Measurements from ENCODE around the gene CCDC185. TPM values are rescaled to one million over a fixed set of nuclear protein-coding genes. Genes with fewer than 3 reads are reported as not detected.
"Not testable (repeated sequence)": the region's sequence is repeated elsewhere in the genome, so short reads cannot be mapped to it uniquely, and the experiment has no call there.

CCDC185 gene
- total and polyA plus RNA-seq, 10 of the 15 experiments (the other 5 are each of a cell fraction or from before 2014, with no cell fraction given) = not detected

DNA sequence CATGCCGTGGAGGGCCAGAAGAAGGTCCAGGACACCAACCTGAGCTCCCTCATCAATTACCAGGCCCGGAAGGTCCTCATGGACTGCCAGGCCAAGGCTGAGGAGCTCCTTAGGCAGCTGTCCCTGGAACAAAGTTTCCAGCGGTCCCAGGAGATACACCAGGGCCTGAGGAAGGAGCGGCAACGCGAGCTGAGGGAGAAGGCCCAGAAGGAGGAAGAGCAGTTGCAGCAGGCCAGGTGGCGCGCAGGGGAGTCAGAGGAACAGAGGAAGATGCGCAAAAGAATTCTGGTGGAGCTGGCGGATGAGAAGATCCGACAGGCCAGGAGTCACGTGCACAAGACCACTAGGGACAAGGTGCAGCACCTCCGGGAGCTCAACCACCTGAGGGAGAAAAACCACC is 1.5 kb downstream of the CCDC185 start (continued):
- TF ChIP-seq KLF5 (IDR thresholded peaks at IDR 0.05; ENCODE audit: partially characterized antibody) = no peak

DNA sequence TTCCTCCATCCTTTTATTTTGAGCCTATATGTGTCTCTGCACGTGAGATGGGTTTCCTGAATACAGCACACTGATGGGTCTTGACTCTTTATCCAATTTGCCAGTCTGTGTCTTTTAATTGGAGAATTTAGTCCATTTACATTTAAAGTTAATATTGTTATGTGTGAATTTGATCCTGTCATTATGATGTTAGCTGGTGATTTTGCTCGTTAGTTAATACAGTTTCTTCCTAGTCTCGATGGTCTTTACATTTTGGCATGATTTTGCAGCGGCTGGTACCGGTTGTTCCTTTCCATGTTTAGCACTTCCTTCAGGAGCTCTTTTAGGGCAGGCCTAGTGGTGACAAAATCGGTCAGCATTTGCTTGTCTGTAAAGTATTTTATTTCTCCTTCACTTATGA is 6.2 kb downstream of the CCDC185 start:
- RAD21 ChIA-PET (ENCODE audit: unreplicated experiment) = not testable (repeated sequence)

DNA sequence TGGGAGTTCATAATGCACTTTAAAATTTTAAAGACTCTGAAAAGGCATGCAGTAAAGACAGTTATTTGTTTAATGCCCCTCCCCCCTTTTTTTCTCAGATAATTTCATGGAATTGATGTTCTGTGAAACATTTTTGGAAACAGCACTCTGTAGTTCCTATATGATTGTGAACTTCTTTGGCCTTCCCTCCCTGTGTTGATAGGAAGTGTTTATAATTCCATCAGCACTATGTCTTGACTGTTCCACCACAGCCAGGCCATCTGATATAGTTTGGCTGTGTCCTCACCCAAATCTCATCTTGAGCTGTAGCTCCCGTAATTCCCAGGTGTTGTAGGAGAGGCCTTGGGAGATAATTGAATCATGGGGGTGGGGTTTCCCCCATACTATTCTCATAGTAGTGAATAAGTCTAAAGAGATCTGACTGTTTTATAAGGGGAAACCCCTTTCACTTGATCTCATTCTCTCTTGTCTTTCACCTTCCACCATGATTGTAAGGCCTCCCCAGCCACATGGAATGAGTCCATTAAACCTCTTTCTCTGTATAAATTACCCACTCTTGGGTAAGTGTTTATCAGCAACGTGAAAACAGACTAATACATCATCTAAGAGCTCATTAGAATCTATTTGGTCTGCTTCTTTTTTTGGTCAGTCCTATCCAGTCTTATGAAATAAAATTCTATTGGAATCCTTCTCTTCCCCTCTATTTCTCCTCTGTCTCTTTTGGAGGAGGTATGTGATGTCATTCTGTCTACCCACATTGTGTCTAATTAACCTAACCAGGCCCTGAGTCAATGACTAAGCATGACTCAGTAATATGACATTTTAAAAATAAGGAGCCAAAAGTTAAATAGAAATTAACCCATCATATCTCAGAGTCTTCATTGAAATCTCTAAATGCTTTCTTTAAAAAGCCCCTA is 8.9 kb downstream of the CCDC185 start:
- FAIRE-seq (no peak), ATAC-seq (no peak), DNase-seq (ENCODE audit: low read depth, low spot score) (no peak)
- ChIA-PET CTCF (no interaction called here), RAD21 (ENCODE audit: unreplicated experiment) (no interaction called here), SMC1A (ENCODE audit: uncharacterized antibody, unreplicated experiment) (no interaction called here), POLR2A (no interaction called here)
- no peaks in the 10 kb centered on the region for H4K20me1 ChIP-seq (ENCODE audit: control insufficient read depth, insufficient read depth)
- no TSS peak for BruUV-seq (replicated peaks)
- H3K27me3 ChIP-seq (replicated peaks in 1 of 2; ENCODE audit: control insufficient read depth in 2 of 2, insufficient read depth in 2 of 2, low read length in 1 of 2) = no peaks in the 10 kb centered on the region
- H3K79me2 ChIP-seq (ENCODE audit: control insufficient read depth, insufficient read depth, low read length) = no peaks in the 10 kb centered on the region
- no peak overlapping the region for H3K4me3 ChIP-seq
- no peak overlapping the region for H2AFZ ChIP-seq (ENCODE audit: control insufficient read depth, low read depth, low read length)
- no peak overlapping the region for H3K4me2 ChIP-seq (ENCODE audit: control insufficient read depth, insufficient read depth)
- in situ Hi-C loops (cut with MboI) (no loop called here), intact Hi-C loops (cut with micrococcal nuclease; ENCODE audit: unreplicated experiment) (no loop called here)
- 0% methylated on average over 2 of the region's 2 CpGs for WGBS (ENCODE audit: insufficient coverage, insufficient replicate concordance, low lambda C conversion rate, missing lambda C conversion rate)
- no peak overlapping the region for H3K27ac ChIP-seq (ENCODE audit: control insufficient read depth, insufficient read depth)
- H3K36me3 ChIP-seq (ENCODE audit: control insufficient read depth in 2 of 2, insufficient read depth in 2 of 2, low read length in 1 of 2) = no peaks in the 10 kb centered on the region
- H3K9ac ChIP-seq (ENCODE audit: control insufficient read depth, insufficient read depth, low read length) = no peak overlapping the region
- H3K9me3 ChIP-seq (replicated peaks; ENCODE audit: control insufficient read depth, insufficient read depth, low read length) = no peaks in the 10 kb centered on the region
- H3K4me1 ChIP-seq (ENCODE audit: control insufficient read depth, insufficient read depth, low read length) = no peaks in the 10 kb centered on the region
- TF ChIP-seq, protein P1, sequence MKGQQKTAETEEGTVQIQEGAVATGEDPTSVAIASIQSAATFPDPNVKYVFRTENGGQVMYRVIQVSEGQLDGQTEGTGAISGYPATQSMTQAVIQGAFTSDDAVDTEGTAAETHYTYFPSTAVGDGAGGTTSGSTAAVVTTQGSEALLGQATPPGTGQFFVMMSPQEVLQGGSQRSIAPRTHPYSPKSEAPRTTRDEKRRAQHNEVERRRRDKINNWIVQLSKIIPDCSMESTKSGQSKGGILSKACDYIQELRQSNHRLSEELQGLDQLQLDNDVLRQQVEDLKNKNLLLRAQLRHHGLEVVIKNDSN (IDR thresholded peaks at IDR 0.05; ENCODE audit: borderline replicate concordance, extremely low read length, insufficient read depth, low read depth, low read length) = no peak
- TF ChIP-seq PAX8 (IDR thresholded peaks at IDR 0.05) (no peak), FOXM1 (IDR thresholded peaks at IDR 0.05; ENCODE audit: low read depth, low read length) (no peak), RB1 (IDR thresholded peaks at IDR 0.05; ENCODE audit: borderline replicate concordance) (no peak)
- TF ChIP-seq, protein P2, sequence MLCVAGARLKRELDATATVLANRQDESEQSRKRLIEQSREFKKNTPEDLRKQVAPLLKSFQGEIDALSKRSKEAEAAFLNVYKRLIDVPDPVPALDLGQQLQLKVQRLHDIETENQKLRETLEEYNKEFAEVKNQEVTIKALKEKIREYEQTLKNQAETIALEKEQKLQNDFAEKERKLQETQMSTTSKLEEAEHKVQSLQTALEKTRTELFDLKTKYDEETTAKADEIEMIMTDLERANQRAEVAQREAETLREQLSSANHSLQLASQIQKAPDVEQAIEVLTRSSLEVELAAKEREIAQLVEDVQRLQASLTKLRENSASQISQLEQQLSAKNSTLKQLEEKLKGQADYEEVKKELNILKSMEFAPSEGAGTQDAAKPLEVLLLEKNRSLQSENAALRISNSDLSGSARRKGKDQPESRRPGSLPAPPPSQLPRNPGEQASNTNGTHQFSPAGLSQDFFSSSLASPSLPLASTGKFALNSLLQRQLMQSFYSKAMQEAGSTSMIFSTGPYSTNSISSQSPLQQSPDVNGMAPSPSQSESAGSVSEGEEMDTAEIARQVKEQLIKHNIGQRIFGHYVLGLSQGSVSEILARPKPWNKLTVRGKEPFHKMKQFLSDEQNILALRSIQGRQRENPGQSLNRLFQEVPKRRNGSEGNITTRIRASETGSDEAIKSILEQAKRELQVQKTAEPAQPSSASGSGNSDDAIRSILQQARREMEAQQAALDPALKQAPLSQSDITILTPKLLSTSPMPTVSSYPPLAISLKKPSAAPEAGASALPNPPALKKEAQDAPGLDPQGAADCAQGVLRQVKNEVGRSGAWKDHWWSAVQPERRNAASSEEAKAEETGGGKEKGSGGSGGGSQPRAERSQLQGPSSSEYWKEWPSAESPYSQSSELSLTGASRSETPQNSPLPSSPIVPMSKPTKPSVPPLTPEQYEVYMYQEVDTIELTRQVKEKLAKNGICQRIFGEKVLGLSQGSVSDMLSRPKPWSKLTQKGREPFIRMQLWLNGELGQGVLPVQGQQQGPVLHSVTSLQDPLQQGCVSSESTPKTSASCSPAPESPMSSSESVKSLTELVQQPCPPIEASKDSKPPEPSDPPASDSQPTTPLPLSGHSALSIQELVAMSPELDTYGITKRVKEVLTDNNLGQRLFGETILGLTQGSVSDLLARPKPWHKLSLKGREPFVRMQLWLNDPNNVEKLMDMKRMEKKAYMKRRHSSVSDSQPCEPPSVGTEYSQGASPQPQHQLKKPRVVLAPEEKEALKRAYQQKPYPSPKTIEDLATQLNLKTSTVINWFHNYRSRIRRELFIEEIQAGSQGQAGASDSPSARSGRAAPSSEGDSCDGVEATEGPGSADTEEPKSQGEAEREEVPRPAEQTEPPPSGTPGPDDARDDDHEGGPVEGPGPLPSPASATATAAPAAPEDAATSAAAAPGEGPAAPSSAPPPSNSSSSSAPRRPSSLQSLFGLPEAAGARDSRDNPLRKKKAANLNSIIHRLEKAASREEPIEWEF (IDR thresholded peaks at IDR 0.05; ENCODE audit: insufficient replicate concordance, low read depth, low read length) = no peak

More for the DNA sequence above, 6.2 kb downstream of the CCDC185 start:
- FAIRE-seq; H3K4me2 ChIP-seq (ENCODE audit: control insufficient read depth, insufficient read depth); H3K79me2 ChIP-seq (ENCODE audit: control insufficient read depth, insufficient read depth, low read length); H3K27ac ChIP-seq (ENCODE audit: control insufficient read depth, insufficient read depth); POLR2A ChIA-PET; CTCF ChIA-PET; H3K4me1 ChIP-seq (ENCODE audit: control insufficient read depth, insufficient read depth, low read length); ATAC-seq; BruUV-seq (replicated peaks); H4K20me1 ChIP-seq (ENCODE audit: control insufficient read depth, insufficient read depth); H2AFZ ChIP-seq (ENCODE audit: control insufficient read depth, low read depth, low read length); H3K9me3 ChIP-seq (replicated peaks; ENCODE audit: control insufficient read depth, insufficient read depth, low read length); DNase-seq (ENCODE audit: low read depth, low spot score); intact Hi-C loops (cut with micrococcal nuclease; ENCODE audit: unreplicated experiment); H3K4me3 ChIP-seq; SMC1A ChIA-PET (ENCODE audit: uncharacterized antibody, unreplicated experiment); in situ Hi-C loops (cut with MboI); H3K36me3 ChIP-seq (ENCODE audit: control insufficient read depth in 2 of 2, insufficient read depth in 2 of 2, low read length in 1 of 2); H3K27me3 ChIP-seq (replicated peaks in 1 of 2; ENCODE audit: control insufficient read depth in 2 of 2, insufficient read depth in 2 of 2, low read length in 1 of 2); H3K9ac ChIP-seq (ENCODE audit: control insufficient read depth, insufficient read depth, low read length): not testable (repeated sequence)
- WGBS (ENCODE audit: insufficient coverage, insufficient replicate concordance, low lambda C conversion rate, missing lambda C conversion rate) = 43% methylated on average over 4 of the region's 6 CpGs
